Activated CD4-positive, alpha-beta T cell treated with anti-CD3 and anti-CD28 coated beads, Interleukin-2, amount 50 U/mL, for 16 hours (primary cell): ENCODE data around the gene STPG2.
"Not testable (repeated sequence)": the region's sequence is repeated elsewhere in the genome, so short reads cannot be mapped to it uniquely, and the experiment has no call there.

Experiments
- DNase-seq: peaks from one replicate; pipeline ENCODE4 v3.0.0-alpha.2; 2020

STPG2 gene

DNA sequence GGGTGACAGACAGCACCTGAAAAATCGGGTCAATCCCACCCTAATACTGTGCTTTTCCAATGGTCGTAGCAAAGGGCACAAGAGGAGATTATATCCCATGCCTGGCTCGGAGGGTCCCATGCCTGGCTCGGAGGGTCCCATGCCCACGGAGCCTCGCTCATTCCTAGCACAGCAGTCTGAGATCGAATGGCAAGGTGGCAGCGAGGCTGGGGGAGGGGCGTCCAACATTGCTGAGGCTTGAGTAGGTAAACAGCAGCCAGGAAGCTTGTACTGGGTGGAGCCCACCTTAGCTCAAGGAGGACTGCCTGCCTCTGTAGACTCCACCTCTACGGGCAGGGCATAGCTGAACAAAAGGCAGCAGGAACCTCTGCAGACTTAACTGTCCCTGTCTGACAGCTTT is 365.1 kb downstream of the STPG2 start:
- no peak for DNase-seq

DNA sequence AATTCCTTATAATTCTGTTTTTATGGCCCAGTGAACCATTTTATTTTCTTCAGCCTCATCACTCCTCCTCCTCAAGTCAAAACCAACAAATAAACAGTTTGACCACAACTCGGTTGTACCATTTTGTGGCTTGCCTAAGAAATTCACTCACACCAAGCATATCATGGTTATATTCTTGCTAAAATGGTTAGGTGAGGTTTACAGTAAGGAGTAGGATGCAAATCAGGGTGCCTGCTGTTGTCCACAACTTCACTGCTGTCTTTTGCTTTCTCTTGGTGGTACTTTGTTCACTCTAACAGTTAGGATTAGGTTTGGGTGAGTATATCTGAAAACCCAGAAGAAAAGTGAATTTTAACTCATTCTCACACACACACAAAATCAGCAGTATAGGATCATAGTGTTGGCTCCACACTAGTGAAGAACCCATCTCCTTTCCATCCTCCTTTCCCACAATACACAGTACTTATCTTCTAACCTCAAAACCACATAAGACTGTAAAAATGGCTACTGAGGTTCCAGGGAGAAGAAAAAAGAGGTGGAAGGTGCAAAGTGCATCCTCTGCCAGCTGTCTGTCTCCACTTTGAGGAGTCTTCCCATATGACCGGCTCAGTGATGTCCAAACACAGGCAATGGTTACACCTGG is 368.8 kb downstream of the STPG2 start:
- no peak for DNase-seq

DNA sequence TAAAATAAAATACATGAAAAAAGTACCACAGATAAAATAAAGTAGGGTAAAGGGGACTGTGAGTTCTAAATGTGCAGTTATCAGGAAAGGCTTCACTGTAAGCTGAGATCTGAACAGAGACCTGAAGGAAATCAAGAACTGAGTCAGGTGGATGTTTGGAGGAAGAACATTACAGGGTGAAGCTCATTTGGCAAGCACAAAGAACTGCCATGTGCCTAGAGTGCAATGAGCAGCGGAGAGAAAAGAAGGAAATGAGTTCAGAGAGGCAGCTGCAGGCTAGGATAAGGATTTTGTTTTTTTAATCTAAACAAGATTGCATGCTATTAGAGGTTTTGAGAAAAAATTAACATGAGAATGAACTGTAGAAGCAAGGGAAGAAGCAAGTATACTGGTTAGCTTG is 373.1 kb downstream of the STPG2 start:
- DNase-seq = no peak

DNA sequence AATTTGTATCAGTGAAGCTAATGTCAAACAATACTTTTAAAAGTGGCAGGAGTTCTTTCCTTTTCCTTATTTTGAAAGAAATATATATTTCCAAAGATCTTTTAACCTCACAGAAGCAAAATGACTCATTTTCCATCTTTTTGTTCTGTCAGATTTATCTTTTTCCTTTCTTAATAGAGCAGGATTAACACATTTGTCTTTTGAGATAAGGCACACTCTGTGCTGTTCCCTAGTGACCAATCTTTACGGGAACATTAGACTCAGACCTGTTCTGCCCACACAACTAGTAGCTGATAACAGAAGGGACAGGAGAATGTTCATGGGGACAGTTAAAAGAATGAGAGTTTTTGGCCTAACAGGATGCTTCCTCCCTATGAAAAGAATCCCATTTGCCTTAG is 381.2 kb downstream of the STPG2 start:
- no peak for DNase-seq

DNA sequence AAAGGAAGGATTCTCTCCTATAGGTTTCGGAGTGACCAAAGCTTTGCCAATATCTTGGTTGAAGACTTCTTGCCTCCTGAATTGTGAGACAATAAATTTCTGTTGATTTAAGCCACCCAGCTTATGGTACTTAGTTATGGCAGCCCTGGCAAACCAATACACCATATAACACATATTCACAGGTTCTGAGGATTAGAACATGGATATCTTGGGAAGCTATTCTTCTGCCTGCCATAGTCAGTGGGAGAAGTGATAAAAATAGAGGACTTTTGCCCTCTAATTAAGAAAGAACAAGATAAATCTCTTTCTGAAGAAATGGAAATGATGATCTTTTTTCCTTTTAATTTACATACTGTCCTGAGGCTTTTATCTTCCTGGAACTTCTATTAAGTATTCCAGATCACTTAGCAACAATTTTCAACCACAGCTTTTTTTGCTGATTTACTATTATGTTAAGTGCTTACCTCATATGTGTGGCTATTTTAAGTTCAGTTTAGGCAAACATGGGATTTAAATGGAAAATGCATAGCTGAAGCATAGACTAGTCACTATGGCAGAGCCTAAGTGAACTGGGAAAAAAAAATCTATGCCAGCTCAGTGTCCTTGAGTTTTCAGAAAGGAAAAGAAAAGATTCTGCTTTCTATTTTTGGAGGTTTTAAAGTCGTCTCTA is 381.7 kb downstream of the STPG2 start:
- DNase-seq = no peak

DNA sequence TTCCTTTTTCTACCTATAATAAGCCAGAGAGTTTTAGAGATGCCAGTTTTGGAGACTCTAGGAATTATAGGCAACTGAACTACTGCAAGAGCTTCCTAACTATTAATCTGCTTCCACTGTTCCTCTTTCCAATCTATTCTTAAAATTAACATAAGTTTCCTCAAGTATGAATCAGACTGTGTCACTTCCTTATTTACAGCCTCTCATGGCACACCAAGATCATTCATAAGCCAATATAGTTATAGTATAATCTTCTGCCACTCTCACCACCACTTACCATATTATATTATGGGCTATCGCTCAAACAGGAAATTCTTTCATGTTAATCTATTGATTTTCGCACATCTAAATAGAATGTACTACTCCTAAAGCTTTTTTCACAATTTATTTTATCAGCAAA is 383.5 kb downstream of the STPG2 start:
- DNase-seq = no peak

DNA sequence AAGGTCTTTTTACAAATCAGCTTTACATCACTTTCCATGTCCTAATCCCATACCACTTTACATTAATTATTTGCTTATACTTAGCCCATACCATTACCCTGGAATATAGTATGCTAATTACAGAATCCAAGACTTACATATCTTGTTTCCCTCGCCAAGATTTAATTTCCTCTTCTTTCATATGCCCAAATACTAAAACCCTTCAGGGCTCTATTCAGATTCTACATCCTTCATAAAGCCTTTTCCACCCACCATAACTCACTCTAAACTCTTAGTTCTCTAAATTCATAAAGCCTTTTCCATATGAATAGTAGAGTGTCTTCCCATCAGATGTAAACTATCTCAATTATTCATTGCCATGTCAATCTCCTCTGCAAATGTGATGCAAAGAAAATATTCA is 390.7 kb downstream of the STPG2 start:
- no peak for DNase-seq

DNA sequence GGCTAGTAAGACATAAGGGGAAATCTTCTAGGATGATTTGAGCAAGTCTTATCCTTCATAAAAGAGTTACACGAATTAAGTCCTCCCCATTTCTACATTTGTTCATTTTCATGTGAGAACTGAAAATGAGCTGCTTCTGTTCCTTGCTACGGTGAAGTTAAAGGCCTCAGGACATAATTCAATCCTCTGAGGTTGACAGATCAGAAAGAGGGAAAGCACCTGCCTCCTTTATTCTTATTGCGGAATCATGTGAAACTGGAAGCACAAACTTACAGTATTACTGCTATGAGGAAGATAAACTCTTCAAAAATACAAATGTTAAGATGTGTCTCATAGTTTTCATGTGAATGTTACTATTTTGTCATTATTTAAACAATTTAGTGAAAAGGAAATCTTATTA is 395.3 kb downstream of the STPG2 start:
- DNase-seq = no peak

DNA sequence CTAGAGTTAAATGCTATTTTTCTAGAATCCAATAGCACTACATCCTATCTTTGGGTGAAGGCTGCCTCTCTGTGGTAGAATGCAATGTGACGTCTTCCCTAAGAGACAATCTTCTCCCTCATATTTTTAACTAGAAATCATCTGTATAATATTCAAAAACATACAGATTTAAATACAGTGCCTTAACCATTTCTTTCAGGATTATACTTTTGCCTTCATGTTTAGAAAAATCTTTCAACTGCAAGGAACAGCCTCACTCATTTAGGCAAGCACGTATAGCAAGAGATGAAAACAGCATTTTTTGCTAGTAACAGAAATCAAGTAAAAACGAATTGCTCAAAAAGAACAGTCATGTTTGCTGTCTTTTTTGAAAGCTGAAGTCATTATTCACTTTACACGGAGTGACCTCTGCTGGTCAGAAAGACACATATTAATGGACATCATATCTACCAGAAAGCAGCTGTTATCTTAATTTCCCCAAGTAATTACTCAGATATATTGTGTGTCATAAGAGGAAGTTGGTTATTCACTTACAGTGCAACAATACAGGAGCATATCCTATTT is 422.3 kb downstream of the STPG2 start:
- DNase-seq = no peak

DNA sequence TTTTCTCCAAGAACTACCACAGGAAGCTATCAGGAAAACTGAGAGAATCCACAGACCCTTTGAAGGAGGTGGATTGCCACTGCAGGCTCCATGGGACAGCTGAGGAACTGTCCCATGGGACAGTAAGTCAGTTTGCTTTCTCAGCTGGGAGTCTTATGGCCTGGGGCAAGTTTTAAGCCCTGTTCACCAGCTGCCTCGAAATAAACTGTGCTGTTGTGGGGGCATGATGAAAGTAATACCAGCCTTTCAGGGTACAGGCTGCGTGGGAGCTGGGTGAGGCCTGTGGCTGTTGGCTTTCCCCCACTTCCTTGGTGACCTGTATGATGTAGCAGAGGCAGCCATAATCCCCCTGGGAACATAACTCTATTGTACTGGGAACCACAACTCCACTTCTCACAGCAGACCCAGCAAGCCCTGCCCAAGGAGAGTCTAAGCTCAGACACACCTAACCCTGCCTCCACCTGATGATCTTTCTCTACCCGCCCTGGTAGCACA is 452.1 kb downstream of the STPG2 start:
- no peak for DNase-seq

DNA sequence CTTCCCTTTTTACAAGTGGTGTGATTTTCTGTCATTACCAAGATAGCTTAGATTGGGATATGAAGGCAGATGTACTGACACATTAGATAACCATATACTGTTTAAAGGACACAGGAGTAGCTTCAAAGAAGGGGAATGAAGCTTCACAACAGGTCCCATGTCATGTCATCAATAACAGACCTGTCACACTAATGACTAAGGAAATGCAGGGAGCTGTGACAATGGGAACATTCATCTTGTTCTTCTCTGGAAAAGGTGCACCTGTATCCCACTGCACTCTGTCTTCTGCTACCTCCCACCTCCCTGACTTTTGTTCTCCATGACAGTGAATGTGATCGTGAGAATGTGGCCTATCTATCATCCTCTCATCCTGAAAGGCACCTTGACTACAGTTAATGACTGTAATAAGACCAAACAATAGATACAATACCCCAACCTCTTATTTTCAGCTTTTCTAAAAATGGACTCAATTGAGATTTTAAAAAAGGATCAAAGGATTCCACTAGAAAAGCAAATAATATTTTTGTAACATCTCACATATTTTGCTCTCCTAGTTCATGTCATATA is 472.5 kb downstream of the STPG2 start:
- no peak for DNase-seq

DNA sequence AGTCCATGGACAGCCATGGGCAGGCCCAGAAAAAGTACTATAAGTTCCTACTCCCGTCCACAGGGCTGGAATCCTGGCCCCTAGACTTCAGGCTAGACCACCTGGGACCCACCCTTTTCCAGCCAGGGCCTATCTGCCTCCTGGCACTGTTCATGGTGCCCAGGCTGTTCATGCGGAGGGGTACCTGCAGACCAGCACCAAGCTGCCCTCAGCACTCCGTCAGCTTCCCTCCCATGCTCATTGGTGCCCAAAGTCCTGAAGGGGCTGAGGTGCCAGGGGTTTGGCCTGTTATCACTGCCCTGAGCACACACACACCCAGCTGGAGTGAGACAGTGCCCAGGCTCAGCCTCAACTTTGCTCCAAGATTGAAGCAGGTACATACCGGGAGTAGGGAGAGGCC is 477.7 kb downstream of the STPG2 start:
- DNase-seq = no peak

DNA sequence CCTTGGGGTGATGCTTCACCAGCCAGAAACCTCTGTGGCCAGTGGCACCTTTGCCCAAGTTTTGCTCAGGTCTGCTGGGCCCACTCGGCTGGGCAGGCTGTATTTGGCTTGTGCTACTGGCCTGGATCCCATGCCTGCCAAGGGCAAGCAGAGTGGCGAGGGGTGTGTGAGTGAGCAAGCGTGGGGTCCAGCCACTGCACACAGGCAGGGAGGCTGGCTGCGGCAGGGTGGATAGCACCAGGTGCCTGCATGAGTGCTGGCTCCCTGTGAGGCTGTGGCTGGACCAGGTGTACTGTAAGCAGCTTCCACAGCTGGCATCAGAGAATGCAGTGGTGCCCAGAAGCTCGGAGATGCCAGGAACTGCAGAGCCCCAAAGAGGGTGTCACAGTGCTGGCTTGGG is 478.5 kb downstream of the STPG2 start:
- DNase-seq = no peak

DNA sequence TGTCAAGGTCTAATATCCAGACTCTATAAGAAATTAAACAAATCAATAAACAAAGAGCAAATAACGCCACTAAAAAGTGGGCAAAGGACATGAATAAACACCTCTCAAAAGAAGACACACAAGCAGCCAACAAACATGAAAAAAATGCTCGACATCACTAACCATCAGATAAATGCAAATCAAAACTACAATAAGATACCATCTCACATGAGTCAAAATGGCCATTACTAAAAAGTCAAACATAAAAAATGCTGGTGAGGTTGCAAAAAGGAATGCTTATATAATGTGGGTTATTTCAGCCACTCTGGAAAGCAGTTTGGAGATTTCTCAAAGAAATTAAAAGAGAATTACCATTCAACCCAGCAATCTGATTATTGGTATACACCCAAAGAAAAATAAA is 481.1 kb downstream of the STPG2 start:
- DNase-seq = no peak

DNA sequence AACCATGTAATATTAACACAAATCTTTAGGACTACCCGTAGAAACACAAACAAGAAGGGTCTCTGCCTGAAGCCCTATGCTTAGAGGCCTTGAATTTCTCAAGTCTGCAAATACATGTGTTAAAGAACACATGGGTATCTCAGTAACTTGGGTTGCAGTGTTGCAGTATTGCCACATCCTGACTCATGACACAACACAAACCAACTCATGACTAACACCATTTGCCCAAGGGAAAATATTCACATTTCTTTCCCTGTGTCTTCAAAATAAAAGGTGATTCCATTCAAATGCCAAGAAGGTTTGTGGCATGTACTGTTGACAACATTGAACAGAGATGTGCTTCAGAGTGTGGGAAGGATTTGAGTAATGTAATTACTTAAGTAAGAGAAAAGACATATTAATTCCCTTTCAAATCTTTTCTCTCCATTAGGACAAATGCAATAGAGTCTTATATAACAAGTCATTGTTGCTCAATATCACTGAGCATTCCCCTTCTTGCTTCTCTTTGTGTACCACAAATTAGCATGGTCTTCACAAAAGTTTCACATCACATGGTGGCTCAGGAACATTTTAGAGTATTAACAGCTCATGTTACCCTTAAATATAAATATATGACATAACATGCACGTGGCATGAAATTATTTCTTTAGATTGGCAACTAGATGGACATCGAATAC is 487.1 kb downstream of the STPG2 start:
- no peak for DNase-seq

DNA sequence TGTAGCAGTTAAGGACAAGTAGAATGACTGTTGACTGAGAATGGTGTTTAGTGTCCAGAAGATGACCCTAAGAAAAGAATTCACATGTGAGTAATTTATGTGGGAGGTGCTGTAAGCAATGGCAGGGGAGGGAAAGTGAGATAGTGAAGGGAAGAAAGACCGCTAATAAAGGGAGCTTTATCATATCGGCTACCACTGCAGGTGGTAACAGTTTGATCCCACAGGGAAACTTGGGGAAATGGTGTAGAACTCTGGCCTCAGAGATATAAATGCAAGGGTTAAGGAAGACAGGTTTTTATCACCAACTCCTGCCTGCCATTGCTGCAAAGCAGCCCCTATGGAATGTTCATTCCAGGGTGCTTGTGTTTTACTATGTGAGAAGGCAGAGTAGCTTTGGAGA is 489.6 kb downstream of the STPG2 start:
- DNase-seq = no peak

DNA sequence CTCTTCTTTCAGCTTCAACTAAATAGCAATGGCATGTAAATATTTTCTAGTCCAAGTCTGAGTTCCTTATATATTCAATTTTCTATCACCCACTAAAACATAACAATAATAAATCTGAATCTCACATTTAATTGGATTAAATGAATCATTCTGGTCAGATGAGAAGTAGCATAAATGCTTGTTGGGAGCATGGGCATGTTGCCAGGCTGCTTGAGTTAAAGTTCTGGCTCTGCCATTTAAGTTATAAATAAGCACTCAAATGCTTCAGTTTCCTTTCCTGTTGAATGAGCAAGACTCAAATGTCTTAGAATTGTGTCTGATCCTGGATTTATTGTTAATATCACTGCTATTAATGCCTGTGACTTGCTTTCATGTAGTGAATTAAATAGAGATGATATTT is 496.3 kb downstream of the STPG2 start:
- no peak for DNase-seq

DNA sequence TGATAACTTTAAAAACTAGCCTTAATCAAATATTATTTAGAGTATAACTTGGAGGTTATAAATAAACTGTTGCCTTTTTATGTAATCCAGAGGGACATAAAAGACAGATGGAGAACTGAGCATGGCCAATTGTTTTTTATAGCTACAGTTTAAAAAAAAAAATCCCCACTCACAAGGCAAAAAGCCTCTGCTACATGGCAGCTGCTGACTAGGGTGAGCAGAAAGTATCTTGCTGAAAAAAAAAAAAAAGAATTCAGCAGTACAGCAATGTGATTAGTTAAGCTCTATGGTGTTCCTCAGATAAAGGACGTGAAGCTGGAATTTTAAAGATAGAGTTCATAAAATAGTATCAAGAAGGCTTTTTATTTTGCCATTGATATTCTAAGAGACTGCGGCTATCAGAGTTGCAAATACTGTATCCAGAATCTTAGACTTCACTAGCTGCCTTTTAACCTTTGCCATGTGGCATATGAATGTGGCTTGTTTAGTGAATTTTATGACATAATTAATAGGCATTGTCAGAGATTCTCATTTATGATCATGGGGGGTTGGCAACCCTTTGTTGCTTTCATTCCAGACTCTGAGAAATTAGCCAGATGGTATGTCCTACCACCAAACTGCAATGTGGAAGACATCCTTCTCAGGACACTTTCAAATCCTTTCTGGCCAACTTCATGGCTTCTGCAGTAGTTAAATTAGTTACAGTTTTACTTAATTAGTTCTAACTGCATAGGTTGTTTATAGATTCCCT is 498.0 kb downstream of the STPG2 start:
- DNase-seq = no peak

DNA sequence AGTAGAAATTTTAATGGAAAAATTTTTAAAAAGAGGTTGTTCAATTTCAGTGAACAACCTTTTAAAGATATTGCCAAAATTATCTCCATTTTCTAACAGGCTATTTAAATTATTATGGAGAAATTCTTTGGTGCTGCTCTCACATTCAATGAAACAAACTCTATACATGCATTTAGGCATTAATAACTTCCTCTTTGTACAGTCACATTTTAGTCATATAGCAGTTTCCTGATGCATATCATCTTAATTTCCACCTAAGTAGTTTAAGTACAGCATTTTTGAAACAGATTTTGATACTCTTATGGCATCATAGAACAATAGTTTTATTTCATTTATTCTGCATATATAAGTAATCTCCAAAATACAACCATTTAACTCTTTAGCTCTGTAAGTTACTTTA is 500.1 kb downstream of the STPG2 start:
- no peak for DNase-seq

DNA sequence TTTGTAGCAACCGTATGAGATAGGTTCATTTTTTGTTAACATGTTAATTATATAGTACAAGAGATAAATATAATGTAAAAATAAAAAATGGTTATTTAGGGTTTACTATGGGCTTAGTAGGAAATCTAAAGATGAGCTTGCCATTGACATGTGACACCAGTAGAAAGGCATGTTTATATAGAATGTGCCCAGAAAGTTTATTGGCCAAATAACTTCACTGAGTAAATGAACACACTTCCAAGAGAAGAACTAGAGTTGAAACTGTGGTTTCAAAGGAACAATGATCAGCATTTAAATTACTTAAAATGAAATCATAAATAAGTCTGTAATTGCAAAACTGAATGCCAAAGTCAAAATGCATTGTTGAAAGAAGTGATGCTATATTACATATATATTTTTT is 503.3 kb downstream of the STPG2 start:
- no peak for DNase-seq

DNA sequence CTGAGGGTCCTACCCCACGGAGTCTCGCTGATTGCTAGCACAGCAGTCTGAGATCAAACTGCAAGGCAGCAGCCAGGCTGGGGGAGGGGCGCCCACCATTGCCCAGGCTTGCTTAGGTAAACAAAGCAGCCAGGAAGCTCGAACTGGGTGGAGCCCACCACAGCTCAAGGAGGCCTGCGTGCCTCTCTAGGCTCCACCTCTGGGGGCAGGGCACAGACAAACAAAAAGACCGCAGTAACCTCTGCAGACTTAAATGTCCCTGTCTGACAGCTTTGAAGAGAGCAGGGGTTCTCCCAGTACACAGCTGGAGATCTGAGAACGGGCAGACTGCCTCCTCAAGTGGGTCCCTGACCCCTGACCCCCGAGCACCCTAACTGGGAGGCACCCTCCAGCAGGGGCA is 509.4 kb downstream of the STPG2 start:
- not testable (repeated sequence) for DNase-seq

DNA sequence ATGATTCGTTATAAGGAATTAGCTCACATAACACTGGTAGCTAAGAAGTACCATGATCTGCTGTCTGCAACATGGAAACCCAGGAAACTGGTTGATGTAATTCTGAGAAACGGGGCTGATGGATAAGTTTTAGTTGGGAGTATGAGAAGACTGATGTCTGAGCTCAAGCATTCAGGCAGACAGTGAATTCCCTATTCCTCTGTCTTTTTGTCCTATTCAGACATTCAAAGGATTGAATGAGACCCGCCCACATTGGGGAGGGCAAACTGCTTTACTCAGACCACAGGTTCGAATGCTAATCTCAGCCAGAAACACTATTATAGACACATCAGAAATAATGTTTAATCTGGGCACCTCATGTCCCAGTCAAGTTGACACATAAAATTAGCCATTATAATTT is 515.5 kb downstream of the STPG2 start:
- no peak for DNase-seq

DNA sequence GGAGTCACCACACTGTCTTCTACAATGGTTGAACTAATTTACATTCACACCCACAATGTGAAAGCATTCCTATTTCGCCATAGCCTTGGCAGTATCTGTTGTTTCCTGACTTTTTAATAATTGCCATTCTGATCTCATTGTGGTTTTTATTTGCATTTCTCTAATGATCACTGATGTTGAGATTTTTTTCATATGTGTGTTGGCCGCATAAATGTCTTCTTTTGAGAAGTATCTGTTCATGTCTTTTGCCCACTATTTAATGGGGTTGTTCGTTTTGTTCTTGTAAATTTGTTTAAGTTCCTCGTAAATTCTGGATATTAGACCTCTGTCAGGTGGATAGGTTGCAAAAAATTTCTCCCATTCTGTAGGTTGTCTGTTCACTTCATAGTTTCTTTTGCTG is 519.1 kb downstream of the STPG2 start:
- DNase-seq = no peak
